Activated CD4-positive, alpha-beta T cell treated with anti-CD3 and anti-CD28 coated beads for 36 hours (primary cell): Measurements from ENCODE around the gene THSD7B. TPM values are rescaled to one million over a fixed set of nuclear protein-coding genes. Genes with fewer than 3 reads are reported as not detected.
"Not testable (repeated sequence)": the region's sequence is repeated elsewhere in the genome, so short reads cannot be mapped to it uniquely, and the experiment has no call there.

Experiments
- ATAC-seq: fragments of 200-7000 bp; cut with Tn5 transposase; one replicate; pipeline ENCODE4 v1.10.0; 2021; ENCODE audit warnings: mild to moderate bottlenecking, moderate library complexity
- CTCF ChIA-PET: fragments of 350-600 bp; sonication (Branson Sonifier 250); formaldehyde crosslinking; loops from one replicate; lab custom pipeline; 2021; ENCODE audit warnings: antibody characterized with exemption; lab: Charles Lee
- POLR2A ChIA-PET: fragments of 350-600 bp; sonication (Branson Sonifier 250); formaldehyde crosslinking; loops from one replicate; lab custom pipeline; 2021; ENCODE audit warnings: antibody characterized with exemption, inconsistent platforms; lab: Charles Lee
- DNase-seq: peaks from one replicate; pipeline ENCODE4 v3.0.0-alpha.2; 2020
- H3K27ac Mint-ChIP-seq: one replicate; pipeline ENCODE4 v1.8.0; 2021; ENCODE audit warnings: mixed read lengths
- H3K27me3 Mint-ChIP-seq: one replicate; pipeline ENCODE4 v1.8.0; 2021; ENCODE audit warnings: mixed read lengths
- H3K36me3 Mint-ChIP-seq: one replicate; pipeline ENCODE4 v1.8.0; 2021; ENCODE audit warnings: low read depth, mixed read lengths
- H3K4me1 Mint-ChIP-seq: one replicate; pipeline ENCODE4 v1.8.0; 2021; ENCODE audit warnings: mixed read lengths
- H3K4me3 Mint-ChIP-seq: one replicate; pipeline ENCODE4 v1.8.0; 2021; ENCODE audit warnings: mild to moderate bottlenecking, moderate library complexity, mixed read lengths
- H3K9me3 Mint-ChIP-seq: one replicate; pipeline ENCODE4 v1.8.0; 2021; ENCODE audit warnings: low read depth, mixed read lengths
- intact Hi-C, 2 experiments: fragments of 100-400 bp; cut with DNase I in 1 of 2; cut with micrococcal nuclease in 1 of 2; formaldehyde crosslinking; loops; one replicate each; pipeline versions ENCODE4 v1.14.2 to v1.15.1; 2022 to 2024; cut with DNase I, micrococcal nuclease
- total RNA-seq, 2 experiments: library from RNA; stranded (reverse); gene quantifications; one replicate each; pipeline ENCODE4 v1.2.3, GENCODE V29; 2021

The THSD7B gene, protein sequence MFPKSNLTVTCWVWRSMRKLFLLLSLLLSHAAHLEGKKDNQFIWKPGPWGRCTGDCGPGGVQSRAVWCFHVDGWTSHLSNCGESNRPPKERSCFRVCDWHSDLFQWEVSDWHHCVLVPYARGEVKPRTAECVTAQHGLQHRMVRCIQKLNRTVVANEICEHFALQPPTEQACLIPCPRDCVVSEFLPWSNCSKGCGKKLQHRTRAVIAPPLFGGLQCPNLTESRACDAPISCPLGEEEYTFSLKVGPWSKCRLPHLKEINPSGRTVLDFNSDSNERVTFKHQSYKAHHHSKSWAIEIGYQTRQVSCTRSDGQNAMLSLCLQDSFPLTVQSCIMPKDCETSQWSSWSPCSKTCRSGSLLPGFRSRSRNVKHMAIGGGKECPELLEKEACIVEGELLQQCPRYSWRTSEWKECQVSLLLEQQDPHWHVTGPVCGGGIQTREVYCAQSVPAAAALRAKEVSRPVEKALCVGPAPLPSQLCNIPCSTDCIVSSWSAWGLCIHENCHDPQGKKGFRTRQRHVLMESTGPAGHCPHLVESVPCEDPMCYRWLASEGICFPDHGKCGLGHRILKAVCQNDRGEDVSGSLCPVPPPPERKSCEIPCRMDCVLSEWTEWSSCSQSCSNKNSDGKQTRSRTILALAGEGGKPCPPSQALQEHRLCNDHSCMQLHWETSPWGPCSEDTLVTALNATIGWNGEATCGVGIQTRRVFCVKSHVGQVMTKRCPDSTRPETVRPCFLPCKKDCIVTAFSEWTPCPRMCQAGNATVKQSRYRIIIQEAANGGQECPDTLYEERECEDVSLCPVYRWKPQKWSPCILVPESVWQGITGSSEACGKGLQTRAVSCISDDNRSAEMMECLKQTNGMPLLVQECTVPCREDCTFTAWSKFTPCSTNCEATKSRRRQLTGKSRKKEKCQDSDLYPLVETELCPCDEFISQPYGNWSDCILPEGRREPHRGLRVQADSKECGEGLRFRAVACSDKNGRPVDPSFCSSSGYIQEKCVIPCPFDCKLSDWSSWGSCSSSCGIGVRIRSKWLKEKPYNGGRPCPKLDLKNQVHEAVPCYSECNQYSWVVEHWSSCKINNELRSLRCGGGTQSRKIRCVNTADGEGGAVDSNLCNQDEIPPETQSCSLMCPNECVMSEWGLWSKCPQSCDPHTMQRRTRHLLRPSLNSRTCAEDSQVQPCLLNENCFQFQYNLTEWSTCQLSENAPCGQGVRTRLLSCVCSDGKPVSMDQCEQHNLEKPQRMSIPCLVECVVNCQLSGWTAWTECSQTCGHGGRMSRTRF (N-terminal part only)
- not detected for total RNA-seq

DNA sequence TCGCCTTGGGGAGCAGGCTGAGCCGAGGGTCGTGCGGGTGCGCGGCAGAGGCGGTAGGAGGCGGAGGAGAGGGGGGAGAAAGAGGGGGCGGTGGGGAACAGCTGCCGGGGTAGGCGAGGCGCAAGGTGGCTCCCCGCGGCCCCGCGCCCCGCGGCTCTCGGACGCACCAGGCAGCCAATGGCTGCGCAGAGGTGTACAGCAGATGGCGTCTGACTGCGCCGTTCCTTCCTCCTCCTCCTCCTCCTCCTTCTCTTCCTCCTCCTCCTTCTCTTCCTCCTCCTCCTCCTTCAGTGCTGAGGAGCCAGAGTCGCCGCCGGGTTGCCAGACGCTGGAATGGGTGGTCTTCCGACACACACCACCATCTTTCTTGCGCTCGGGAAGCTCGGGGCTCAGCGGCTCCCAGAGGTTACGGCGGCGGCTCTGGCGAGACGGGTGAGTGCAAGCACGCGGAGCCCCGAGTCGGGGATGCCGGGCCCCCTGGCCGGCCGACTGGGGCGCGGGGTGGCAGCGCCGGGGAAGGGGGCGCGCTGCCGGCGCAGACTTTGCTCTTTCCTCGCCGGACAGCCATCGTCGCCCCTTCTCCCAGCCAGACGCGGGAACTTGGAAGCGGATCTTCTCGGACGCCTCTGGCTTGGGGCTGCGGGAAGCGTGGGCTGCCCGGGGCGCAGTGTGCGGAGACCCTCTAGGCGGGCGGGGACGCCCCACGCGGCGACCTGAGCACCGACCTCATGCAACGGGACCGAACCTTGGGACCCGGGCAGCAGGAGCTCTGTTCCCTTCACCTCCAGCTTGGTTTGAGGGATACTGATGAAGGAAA, at the start of gene THSD7B:
Gene THSD7B (plus strand): TSS at position 290 of the 817 bp plus-strand sequence. CDS start 116,634 bp downstream, outside the sequence.
- ATAC-seq (no peak), DNase-seq (peak; percentile 7)
- H3K27ac Mint-ChIP-seq, result no peak within 1 kb of the TSS
- H3K4me3 Mint-ChIP-seq, result no peak within 1 kb of the TSS
- ChIA-PET POLR2A (no interaction called here), CTCF (no interaction called here)
- intact Hi-C loops, result no loop called here
- peaks cover 45% of the 10 kb centered on the region for H3K27me3 Mint-ChIP-seq
- no peaks in the 10 kb centered on the region for H3K9me3 Mint-ChIP-seq
- H3K36me3 Mint-ChIP-seq, result no peaks in the 10 kb centered on the region
- peaks cover 8% of the 10 kb centered on the region for H3K4me1 Mint-ChIP-seq

GRCh38 chr2:136718273-136718672, 47.1 kb upstream of the THSD7B start:
- ATAC-seq (no peak), DNase-seq (no peak)
- H3K27ac Mint-ChIP-seq, result no peak overlapping the region
- peaks cover 2% of the 10 kb centered on the region for H3K9me3 Mint-ChIP-seq
- intact Hi-C loops, result no loop called here
- H3K4me1 Mint-ChIP-seq, result no peaks in the 10 kb centered on the region
- no peak overlapping the region for H3K4me3 Mint-ChIP-seq
- POLR2A ChIA-PET, result no interaction called here
- CTCF ChIA-PET, result no interaction called here
- no peaks in the 10 kb centered on the region for H3K27me3 Mint-ChIP-seq
- no peaks in the 10 kb centered on the region for H3K36me3 Mint-ChIP-seq

- Mint-ChIP-seq H3K9me3 (no peaks in the 10 kb centered on the region), H3K27ac (no peak overlapping the region), H3K4me1 (no peaks in the 10 kb centered on the region), H3K4me3 (no peak overlapping the region), H3K27me3 (peaks cover 7% of the 10 kb centered on the region), H3K36me3 (no peaks in the 10 kb centered on the region)
- no peak for DNase-seq
- CTCF ChIA-PET, result no interaction called here
- no peak for ATAC-seq
- POLR2A ChIA-PET, result no interaction called here
- intact Hi-C loops, result no loop called here
Observed at GRCh38 chr2:136727973-136728699, 37.2 kb upstream of the THSD7B start.

DNA sequence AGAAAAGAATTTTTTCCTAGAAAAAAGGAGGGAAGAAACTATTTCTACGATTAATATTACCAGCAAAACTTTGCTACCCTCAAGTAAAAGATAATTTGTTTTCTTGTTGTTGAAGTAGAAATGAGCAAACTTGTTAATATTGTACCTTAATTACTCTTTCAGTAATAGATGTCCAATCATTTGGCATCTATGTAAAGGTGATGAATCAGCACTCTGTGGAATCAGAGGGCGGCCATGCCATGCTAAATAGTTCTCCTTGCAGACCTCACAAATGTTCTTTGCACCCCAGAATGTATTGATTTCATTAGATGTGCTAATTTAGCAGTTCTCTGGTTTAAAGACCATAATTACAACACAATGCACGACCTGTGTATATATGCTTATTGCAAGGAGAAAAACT, 29.1 kb upstream of the THSD7B start:
- intact Hi-C loops, result loop anchor here (10.0 kb wide), 2 partner anchors 311 to 831 kb away; no protein-coding TSS in a partner anchor
- H3K9me3 Mint-ChIP-seq, result no peaks in the 10 kb centered on the region

DNA sequence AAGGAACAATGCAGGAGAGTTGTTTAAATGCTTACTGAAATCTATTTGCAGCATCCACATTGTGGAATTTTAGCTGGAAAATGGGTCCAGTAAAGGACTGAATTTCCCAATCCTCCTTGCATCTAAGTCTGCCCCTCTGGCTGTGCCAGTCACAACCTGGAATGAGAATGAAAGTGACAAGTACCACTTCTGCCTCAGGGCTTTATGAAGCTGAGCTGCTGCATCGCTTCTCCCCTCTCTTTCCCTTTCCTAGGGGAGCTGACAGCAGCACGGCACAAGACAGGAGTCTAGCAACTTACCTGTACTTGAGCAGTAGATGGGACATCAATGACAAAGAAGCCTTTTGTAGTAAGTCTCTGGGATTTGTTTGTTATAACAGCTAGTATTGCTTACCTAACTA, 27.3 kb upstream of the THSD7B start:
- POLR2A ChIA-PET, result no interaction called here
- CTCF ChIA-PET, result interaction anchor here (0.9 to 1.2 kb wide), 2 partner anchors 314 to 315 kb away, joined by 3 to 5 read pairs; no protein-coding TSS in a partner anchor
- intact Hi-C loops, result loop anchor here (10.0 kb wide), 2 partner anchors 313 to 833 kb away; no protein-coding TSS in a partner anchor
- Mint-ChIP-seq H3K9me3 (no peaks in the 10 kb centered on the region), H3K36me3 (no peaks in the 10 kb centered on the region), H3K27ac (no peak overlapping the region), H3K4me1 (no peaks in the 10 kb centered on the region), H3K4me3 (no peak overlapping the region), H3K27me3 (peaks cover 14% of the 10 kb centered on the region)
- DNase-seq (no peak), ATAC-seq (no peak)

More for the DNA sequence above, 29.1 kb upstream of the THSD7B start:
- Mint-ChIP-seq H3K4me1 (no peaks in the 10 kb centered on the region), H3K36me3 (no peaks in the 10 kb centered on the region), H3K27ac (no peak overlapping the region), H3K27me3 (peaks cover 15% of the 10 kb centered on the region), H3K4me3 (no peak overlapping the region)
- ChIA-PET CTCF (no interaction called here), POLR2A (no interaction called here)
- ATAC-seq, result no peak
- DNase-seq, result no peak

DNA sequence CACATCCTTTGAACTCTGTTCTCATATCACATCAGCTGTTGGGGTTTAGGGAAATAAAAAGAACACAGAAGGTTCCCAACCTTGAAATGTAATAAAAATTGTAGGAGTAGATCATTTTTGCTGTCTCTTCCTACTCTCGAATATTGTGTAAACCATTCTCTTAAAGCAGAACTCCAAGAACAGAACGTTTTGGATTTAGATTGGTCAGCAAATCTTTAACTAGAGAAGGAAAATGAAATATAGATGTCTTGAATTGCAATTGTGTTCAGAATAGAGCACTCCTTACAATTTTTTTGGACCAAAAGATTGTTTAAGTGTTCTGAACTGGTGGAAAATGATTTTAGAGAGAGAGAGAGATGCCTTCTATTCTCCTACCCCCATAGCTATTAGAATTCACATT, 23.9 kb upstream of the THSD7B start:
- Mint-ChIP-seq H3K27ac (no peak overlapping the region), H3K36me3 (no peaks in the 10 kb centered on the region), H3K4me1 (no peaks in the 10 kb centered on the region), H3K27me3 (peaks cover 19% of the 10 kb centered on the region), H3K4me3 (no peak overlapping the region), H3K9me3 (no peaks in the 10 kb centered on the region)
- CTCF ChIA-PET, result no interaction called here
- intact Hi-C loops, result no loop called here
- no peak for ATAC-seq
- DNase-seq, result no peak
- POLR2A ChIA-PET, result interaction anchor here (0.6 kb wide), 1 partner anchor 34 kb away, joined by 3 read pairs; no protein-coding TSS in a partner anchor

DNA sequence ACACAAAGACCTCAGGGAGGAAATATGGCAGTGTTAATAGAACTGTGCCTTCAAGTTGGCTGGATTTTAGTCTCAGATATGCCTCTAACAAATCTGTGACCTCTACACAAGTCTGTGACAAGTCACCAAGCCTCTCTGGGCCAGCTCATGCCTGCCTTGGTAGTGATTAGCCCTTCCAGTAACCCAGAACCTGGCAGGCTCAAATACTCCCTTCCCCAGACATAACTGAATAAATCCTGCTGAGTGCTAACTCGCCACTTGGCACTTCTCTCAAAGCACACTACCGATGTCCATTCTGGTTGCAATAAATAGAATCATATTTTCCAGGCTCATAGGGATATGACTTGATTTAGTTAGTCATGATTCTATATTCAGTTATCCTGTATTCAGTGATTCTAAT, 15.3 kb upstream of the THSD7B start:
- CTCF ChIA-PET, result no interaction called here
- Mint-ChIP-seq H3K9me3 (no peaks in the 10 kb centered on the region), H3K27me3 (peaks cover 8% of the 10 kb centered on the region), H3K36me3 (no peaks in the 10 kb centered on the region), H3K4me3 (no peak overlapping the region), H3K27ac (no peak overlapping the region), H3K4me1 (no peaks in the 10 kb centered on the region)
- POLR2A ChIA-PET, result no interaction called here
- intact Hi-C loops, result no loop called here
- ATAC-seq (no peak), DNase-seq (no peak)

- no peak for DNase-seq
- POLR2A ChIA-PET, result no interaction called here
- Mint-ChIP-seq H3K36me3 (no peaks in the 10 kb centered on the region), H3K4me1 (no peaks in the 10 kb centered on the region), H3K27ac (no peak overlapping the region), H3K27me3 (peaks cover 2% of the 10 kb centered on the region), H3K4me3 (no peak overlapping the region), H3K9me3 (no peaks in the 10 kb centered on the region)
- CTCF ChIA-PET, result interaction anchor here (1.0 kb wide), 1 partner anchor 27 kb away, joined by 3 read pairs; no protein-coding TSS in a partner anchor
- ATAC-seq, result no peak
- intact Hi-C loops, result no loop called here
Observed at GRCh38 chr2:136751406-136751805, 13.9 kb upstream of the THSD7B start.

DNA sequence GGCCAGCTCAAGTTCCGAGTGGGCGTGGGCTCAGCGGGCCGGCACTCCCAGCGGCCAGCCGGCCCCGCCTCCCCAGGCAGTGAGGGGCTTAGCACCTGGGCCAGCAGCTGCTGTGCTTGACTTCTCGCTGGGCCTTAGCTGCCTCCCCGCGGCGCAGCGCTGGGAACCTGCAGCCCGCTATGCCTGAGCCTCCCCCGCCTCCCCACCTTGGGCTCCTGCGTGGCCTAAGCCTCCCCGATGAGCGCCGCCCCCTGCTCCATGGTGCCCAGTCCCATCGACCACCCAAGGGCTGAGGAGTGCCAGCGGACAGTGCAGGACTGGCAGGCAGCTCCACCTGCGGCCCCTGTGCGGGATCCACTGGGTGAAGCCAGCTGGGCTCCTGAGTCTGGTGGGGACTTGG, 6.8 kb upstream of the THSD7B start:
- H3K4me3 Mint-ChIP-seq, DNase-seq, H3K9me3 Mint-ChIP-seq, POLR2A ChIA-PET, H3K36me3 Mint-ChIP-seq, H3K27ac Mint-ChIP-seq, ATAC-seq, H3K4me1 Mint-ChIP-seq, intact Hi-C loops: not testable (repeated sequence)
- CTCF ChIA-PET, result interaction anchor here (0.6 kb wide), 1 partner anchor 1048 kb away, joined by 3 read pairs; no protein-coding TSS in a partner anchor
- peaks cover 15% of the 10 kb centered on the region for H3K27me3 Mint-ChIP-seq
